HL-60 (cell line): ENCODE measurements around the gene AKAP6.

Source experiments
- DNase-seq, 2 experiments: peaks; one replicate each; pipeline ENCODE4 v3.0.0-alpha.2; 2010 to 2020; ENCODE audit warnings: low read depth in 1 of 2, low spot score in 1 of 2
- H3K27ac ChIP-seq: fragments of 250-450 bp; sonication (Bioruptor Pico); replicated peaks from 2 replicates; pipeline ENCODE4 v1.5.1; 2020; ENCODE audit warnings: mild to moderate bottlenecking, moderate library complexity
- H3K27me3 ChIP-seq: fragments of 250-450 bp; sonication (Bioruptor Pico); 2 replicates; pipeline ENCODE4 v1.5.1; 2021; ENCODE audit warnings: mild to moderate bottlenecking, moderate library complexity; ENCODE audit not compliant: insufficient read depth, poor library complexity, severe bottlenecking
- H3K4me3 ChIP-seq: replicated peaks from 2 replicates; pipeline ENCODE4 v1.5.1; 2011; ENCODE audit warnings: mild to moderate bottlenecking, control low read depth, low read length; ENCODE audit not compliant: insufficient read depth
- GABPA ChIP-seq: IDR thresholded peaks from 2 replicates; pipeline ENCODE4 v1.6.1; 2012; ENCODE audit warnings: low read depth
- POLR2AphosphoS5 ChIP-seq: IDR thresholded peaks from 2 replicates; pipeline ENCODE4 v1.6.1; 2012; ENCODE audit warnings: low read depth
- SPI1 ChIP-seq: IDR thresholded peaks from 2 replicates; pipeline ENCODE4 v1.6.1; 2012; ENCODE audit warnings: low read depth, mild to moderate bottlenecking, borderline replicate concordance
- TF ChIP-seq, protein P1 (sequence below): IDR thresholded peaks from one replicate; pipeline ENCODE4 v1.5.1; 2011; ENCODE audit warnings: low read length, control low read depth, inconsistent platforms; ENCODE audit not compliant: insufficient read depth
- TF ChIP-seq, protein P2 (sequence below): IDR thresholded peaks from 2 replicates; pipeline ENCODE4 v1.6.1; 2012; ENCODE audit warnings: low read depth; ENCODE audit not compliant: insufficient replicate concordance

Gene AKAP6

DNA sequence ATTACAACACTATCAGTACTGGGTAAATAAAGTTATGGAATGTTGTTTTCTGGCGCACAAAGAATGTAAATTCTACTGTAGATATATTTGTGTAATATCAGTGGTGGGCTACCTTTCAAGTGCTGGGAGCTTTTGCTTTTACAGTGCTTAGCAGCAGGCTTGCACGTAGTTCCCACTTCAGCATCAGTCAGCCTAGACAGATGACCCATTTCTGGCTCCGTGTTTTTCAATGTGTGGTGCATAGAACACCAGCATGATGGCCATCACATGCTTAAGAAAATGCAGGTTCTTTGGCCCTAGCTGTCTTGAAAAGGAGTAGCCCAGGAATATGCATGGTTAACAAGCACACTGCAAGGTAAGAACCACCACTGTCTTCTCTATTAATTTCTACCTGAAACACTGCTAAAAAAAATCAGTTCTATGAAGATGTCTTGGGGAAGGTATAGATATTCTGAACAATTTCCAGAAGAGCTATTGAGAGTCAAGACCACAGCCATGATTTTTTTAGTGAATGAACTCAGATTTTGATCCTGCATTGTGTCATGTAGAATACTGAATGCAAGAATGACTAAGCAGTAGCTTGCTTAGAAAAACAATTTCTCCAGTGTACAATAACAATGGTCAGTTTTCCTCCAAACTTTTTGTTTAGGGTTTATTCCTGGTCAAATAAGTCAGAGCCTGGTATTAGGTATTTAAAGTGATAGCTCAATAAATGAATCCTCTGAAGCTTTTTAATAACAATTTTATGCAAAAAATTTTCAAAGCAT is 195.7 kb downstream of the AKAP6 start:
- Histone ChIP-seq H3K27me3 (no peaks in the 10 kb centered on the region), H3K4me3 (no peak overlapping the region), H3K27ac (no peak overlapping the region)
- DNase-seq = no peak
- TF ChIP-seq, protein P1, sequence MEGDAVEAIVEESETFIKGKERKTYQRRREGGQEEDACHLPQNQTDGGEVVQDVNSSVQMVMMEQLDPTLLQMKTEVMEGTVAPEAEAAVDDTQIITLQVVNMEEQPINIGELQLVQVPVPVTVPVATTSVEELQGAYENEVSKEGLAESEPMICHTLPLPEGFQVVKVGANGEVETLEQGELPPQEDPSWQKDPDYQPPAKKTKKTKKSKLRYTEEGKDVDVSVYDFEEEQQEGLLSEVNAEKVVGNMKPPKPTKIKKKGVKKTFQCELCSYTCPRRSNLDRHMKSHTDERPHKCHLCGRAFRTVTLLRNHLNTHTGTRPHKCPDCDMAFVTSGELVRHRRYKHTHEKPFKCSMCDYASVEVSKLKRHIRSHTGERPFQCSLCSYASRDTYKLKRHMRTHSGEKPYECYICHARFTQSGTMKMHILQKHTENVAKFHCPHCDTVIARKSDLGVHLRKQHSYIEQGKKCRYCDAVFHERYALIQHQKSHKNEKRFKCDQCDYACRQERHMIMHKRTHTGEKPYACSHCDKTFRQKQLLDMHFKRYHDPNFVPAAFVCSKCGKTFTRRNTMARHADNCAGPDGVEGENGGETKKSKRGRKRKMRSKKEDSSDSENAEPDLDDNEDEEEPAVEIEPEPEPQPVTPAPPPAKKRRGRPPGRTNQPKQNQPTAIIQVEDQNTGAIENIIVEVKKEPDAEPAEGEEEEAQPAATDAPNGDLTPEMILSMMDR = no peak
- TF ChIP-seq POLR2AphosphoS5 = no peak

DNA sequence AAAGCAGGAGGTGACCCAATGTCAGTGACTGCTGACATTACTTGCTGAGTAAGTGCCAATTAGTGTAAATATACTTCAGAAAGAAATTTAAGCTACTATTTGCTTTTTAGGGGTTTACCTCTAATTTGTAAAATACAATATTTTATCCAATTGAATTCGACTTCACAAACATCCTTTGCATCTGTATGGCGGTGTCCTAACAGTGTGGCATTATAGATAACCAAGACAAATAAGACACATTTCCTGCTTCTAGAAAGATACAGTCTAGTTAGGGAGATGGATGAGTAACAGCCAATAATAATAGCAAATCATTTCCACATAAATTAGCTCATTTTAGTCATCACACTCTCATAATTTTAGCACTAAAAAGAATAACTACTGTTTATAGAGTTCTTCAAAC is 196.5 kb downstream of the AKAP6 start:
- Histone ChIP-seq H3K27ac (no peak overlapping the region), H3K27me3 (no peaks in the 10 kb centered on the region), H3K4me3 (no peak overlapping the region)
- TF ChIP-seq GABPA (no peak), SPI1 (no peak)
- TF ChIP-seq, protein P1 = no peak
- TF ChIP-seq, protein P2, sequence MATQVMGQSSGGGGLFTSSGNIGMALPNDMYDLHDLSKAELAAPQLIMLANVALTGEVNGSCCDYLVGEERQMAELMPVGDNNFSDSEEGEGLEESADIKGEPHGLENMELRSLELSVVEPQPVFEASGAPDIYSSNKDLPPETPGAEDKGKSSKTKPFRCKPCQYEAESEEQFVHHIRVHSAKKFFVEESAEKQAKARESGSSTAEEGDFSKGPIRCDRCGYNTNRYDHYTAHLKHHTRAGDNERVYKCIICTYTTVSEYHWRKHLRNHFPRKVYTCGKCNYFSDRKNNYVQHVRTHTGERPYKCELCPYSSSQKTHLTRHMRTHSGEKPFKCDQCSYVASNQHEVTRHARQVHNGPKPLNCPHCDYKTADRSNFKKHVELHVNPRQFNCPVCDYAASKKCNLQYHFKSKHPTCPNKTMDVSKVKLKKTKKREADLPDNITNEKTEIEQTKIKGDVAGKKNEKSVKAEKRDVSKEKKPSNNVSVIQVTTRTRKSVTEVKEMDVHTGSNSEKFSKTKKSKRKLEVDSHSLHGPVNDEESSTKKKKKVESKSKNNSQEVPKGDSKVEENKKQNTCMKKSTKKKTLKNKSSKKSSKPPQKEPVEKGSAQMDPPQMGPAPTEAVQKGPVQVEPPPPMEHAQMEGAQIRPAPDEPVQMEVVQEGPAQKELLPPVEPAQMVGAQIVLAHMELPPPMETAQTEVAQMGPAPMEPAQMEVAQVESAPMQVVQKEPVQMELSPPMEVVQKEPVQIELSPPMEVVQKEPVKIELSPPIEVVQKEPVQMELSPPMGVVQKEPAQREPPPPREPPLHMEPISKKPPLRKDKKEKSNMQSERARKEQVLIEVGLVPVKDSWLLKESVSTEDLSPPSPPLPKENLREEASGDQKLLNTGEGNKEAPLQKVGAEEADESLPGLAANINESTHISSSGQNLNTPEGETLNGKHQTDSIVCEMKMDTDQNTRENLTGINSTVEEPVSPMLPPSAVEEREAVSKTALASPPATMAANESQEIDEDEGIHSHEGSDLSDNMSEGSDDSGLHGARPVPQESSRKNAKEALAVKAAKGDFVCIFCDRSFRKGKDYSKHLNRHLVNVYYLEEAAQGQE = no peak
- no peak for DNase-seq

DNA sequence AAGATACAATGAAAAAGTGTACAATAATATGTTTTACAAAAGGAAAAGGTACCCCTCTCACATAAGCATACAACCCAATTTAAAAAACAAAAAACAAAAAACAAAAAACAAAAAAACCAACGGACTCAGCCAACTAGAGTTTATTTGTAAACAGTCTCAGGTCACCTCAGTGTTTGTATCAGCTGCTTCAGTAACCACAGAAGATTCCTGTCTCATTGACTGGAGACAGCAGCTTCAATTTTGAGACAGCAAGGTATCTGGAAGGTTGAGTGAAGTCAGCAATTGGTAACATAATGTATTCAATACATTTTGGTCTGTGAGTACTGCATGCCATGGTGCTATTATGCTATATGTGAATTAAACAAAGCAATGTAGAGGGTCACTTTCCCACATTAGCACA is 201.7 kb downstream of the AKAP6 start:
- Histone ChIP-seq H3K27ac (no peak overlapping the region), H3K4me3 (no peak overlapping the region), H3K27me3 (no peaks in the 10 kb centered on the region)
- TF ChIP-seq GABPA (no peak), POLR2AphosphoS5 (no peak), SPI1 (no peak)
- TF ChIP-seq, protein P1 = no peak
- TF ChIP-seq, protein P2 = no peak
- DNase-seq = no peak

DNA sequence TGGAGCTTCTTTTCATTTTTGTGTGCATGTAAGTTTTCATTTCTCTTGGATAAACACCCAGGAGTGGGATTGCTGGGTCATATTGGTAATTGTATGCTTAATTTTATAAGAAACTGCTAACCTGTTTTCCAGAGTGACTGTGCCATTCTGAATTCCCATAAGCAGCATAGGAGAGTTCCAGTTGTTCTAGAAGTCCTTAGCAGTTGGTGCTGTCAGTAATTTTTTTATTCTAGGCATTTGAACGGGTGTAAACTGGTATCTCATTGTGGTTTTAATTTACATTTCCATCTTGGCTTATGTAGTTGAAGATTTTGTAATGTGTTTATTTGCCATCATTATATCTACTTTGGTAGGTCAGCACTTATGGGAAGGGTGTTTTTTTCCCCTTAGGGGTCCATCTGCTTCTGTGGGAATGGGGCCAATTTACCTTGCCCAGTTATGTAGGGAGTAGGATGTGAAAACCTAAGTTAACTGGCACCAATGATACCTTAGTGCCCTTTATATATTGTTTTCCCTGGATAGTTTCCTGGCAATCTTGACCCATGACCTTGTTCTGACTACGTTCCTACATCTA is 202.9 kb downstream of the AKAP6 start:
- Histone ChIP-seq H3K27ac (no peak overlapping the region), H3K27me3 (no peaks in the 10 kb centered on the region), H3K4me3 (no peak overlapping the region)
- no peak for DNase-seq
- no peak for TF ChIP-seq GABPA
- TF ChIP-seq SPI1 = no peak
- TF ChIP-seq POLR2AphosphoS5 = no peak
- TF ChIP-seq, protein P1 = no peak
- TF ChIP-seq, protein P2 = no peak
